Measurements from ENCODE around the gene WNT11. TPM values are rescaled to one million over a fixed set of nuclear protein-coding genes. Genes with fewer than 3 reads are reported as not detected.

The WNT11 gene
- total and polyA plus RNA-seq, 2 of the 13 experiments (the other 11 are each of a cell fraction or from before 2014, with no cell fraction given), result 0.34 to 0.66 TPM

DNA sequence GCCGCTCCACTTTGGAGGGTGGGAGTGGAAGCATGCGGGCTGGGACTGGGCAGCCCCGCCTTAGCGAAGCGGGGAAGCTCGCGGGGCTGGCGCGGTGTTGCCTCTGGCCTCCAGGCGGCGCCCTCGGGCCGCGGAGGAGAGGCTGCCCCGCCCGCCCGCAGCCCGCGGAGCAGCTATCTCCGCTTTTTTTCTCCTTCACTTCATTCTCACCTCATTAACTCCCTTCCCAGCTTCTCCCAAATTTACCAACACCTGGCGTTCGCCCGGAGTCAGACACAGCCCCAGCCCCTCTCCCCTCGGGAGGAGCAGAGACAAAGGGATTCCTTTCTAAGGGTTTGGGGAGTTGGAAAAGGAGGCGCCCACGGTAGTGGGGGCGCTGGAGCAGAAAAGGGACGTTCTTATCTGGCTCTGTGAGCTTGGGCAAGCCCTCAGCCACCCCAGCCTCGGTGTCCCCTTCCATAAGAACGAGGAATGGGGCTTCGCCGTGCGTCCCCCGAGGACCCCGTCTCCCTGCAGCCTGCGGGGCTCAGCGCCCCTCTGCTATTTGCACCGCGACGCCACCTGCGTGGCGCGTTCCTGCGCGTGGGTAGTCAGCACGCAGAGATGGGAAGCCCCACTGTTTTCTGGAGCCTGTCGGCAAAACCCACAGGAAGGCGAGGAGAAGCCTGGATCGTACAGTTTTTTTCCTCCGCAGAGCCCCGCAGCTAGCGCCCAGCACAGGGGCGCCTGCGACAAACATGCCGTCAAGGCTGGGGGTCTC lies 1.5 kb upstream of the WNT11 start (continued):
- peak; percentile 11; the same call in 1 of the 2 replicates for TF ChIP-seq KDM5B (CRISPR knock-in tag; IDR thresholded peaks at IDR 0.05; ENCODE audit: borderline replicate concordance)
- no peak for TF ChIP-seq MTF1 (CRISPR knock-in tag; IDR thresholded peaks at IDR 0.05)
- TF ChIP-seq ZNF292 (CRISPR knock-in tag; IDR thresholded peaks at IDR 0.05; ENCODE audit: borderline replicate concordance, low read depth), result no peak
- no peak for TF ChIP-seq EP300 (IDR thresholded peaks at IDR 0.05; ENCODE audit: low read depth in 2 of 2, low read length in 2 of 2)
- TF ChIP-seq EP300 (CRISPR knock-in tag; IDR thresholded peaks at IDR 0.05; ENCODE audit: borderline replicate concordance), result no peak
- peak; percentile 84; the same call in 1 of the 2 replicates for TF ChIP-seq ZNF775 (CRISPR knock-in tag; IDR thresholded peaks at IDR 0.05; ENCODE audit: borderline replicate concordance)
- TF ChIP-seq SRY (CRISPR knock-in tag; IDR thresholded peaks at IDR 0.05), result no peak
- TF ChIP-seq ZNF24 (IDR thresholded peaks at IDR 0.05), result peak; percentile 62; the same call in 1 of the 2 replicates
- no peak for TF ChIP-seq ZNF253 (CRISPR knock-in tag; IDR thresholded peaks at IDR 0.05; ENCODE audit: borderline replicate concordance)
- TF ChIP-seq HNF4A (CRISPR knock-in tag; IDR thresholded peaks at IDR 0.05), result no peak
- TF ChIP-seq SMC3 (IDR thresholded peaks at IDR 0.05; ENCODE audit: low read length), result peak; percentile 32; the same call in 1 of the 2 replicates
- TF ChIP-seq EED (CRISPR knock-in tag; IDR thresholded peaks at IDR 0.05), result 0 out of 2 replicates have a peak, but pooled peaks have one; percentile 36
- no peak for TF ChIP-seq DBP (CRISPR knock-in tag; IDR thresholded peaks at IDR 0.05; ENCODE audit: not compliant biosample characterization)
- no peak for TF ChIP-seq ZNF451 (CRISPR knock-in tag; IDR thresholded peaks at IDR 0.05)
- TF ChIP-seq YY1 (IDR thresholded peaks at IDR 0.05; ENCODE audit: insufficient read depth, insufficient replicate concordance, low read depth, low read length), result peak; percentile 53
- TF ChIP-seq, protein P1, sequence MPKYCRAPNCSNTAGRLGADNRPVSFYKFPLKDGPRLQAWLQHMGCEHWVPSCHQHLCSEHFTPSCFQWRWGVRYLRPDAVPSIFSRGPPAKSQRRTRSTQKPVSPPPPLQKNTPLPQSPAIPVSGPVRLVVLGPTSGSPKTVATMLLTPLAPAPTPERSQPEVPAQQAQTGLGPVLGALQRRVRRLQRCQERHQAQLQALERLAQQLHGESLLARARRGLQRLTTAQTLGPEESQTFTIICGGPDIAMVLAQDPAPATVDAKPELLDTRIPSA (CRISPR knock-in tag; IDR thresholded peaks at IDR 0.05; ENCODE audit: borderline replicate concordance), result peak; percentile 57; the same call in 1 of the 2 replicates
- TF ChIP-seq, protein P2, sequence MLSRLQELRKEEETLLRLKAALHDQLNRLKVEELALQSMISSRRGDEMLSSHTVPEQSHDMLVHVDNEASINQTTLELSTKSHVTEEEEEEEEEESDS (CRISPR knock-in tag; IDR thresholded peaks at IDR 0.05; ENCODE audit: borderline replicate concordance), result no peak
- TF ChIP-seq XRCC5 (optimal IDR thresholded peaks at IDR 0.05; ENCODE audit: low read length), result peak; percentile 74
- no peak for TF ChIP-seq RARG (CRISPR knock-in tag; IDR thresholded peaks at IDR 0.05; ENCODE audit: low read depth)
